CD14-positive monocyte (primary cell): ENCODE measurements around the gene NME1. TPM values are rescaled to one million over a fixed set of nuclear protein-coding genes. Genes with fewer than 3 reads are reported as not detected.
A peak's percentile ranks its signal among the peaks of the same experiment; 100 is the strongest.

Experiments used
- DNase-seq, 3 donors: peaks; one replicate each; pipeline ENCODE4 v3.0.0-alpha.2; 2011 to 2022
- H2AFZ ChIP-seq: 2 replicates; pipeline ENCODE4 v1.6.0; 2012; ENCODE audit warnings: mild to moderate bottlenecking, low read depth, low read length, inconsistent platforms; ENCODE audit not compliant: insufficient read depth, poor library complexity, severe bottlenecking
- H3K27ac ChIP-seq, 2 donors: 1 replicate in 1 of 2; 2 replicates in 1 of 2; pipeline ENCODE4 v1.5.1; 2012 to 2013; ENCODE audit warnings: low read length in 2 of 2, control low read depth in 1 of 2, inconsistent platforms in 1 of 2, low read depth in 1 of 2, mild to moderate bottlenecking in 1 of 2
- H3K27me3 ChIP-seq, 2 donors: one replicate each; pipeline versions ENCODE4 v1.6.0 to v1.6.1; 2011 to 2013; ENCODE audit warnings: low read length in 2 of 2; ENCODE audit not compliant: control insufficient read depth in 2 of 2, insufficient read depth in 2 of 2
- H3K36me3 ChIP-seq, 2 donors: replicated peaks in 1 of 2; 1 replicate in 1 of 2; 2 replicates in 1 of 2; pipeline versions ENCODE4 v1.5.1 to v1.6.1; 2012 to 2013; ENCODE audit warnings: low read length in 2 of 2, control low read depth in 1 of 2, inconsistent platforms in 1 of 2, mild to moderate bottlenecking in 1 of 2; ENCODE audit not compliant: insufficient read depth in 2 of 2, control insufficient read depth in 1 of 2
- H3K4me1 ChIP-seq, 2 donors: 1 replicate in 1 of 2; 2 replicates in 1 of 2; pipeline versions ENCODE4 v1.5.1 to v1.6.1; 2012 to 2013; ENCODE audit warnings: low read length in 2 of 2, control low read depth in 1 of 2, inconsistent platforms in 1 of 2, mild to moderate bottlenecking in 1 of 2, moderate library complexity in 1 of 2; ENCODE audit not compliant: insufficient read depth in 2 of 2, control insufficient read depth in 1 of 2
- H3K4me2 ChIP-seq: replicated peaks from 2 replicates; pipeline ENCODE3; 2012; ENCODE audit warnings: low read length, moderate library complexity, mild to moderate bottlenecking; ENCODE audit not compliant: poor library complexity, severe bottlenecking; ENCODE audit errors: extremely low read depth
- H3K4me3 ChIP-seq, 3 experiments: fragments of 200-600 bp in 1 of 3; sonication (generic) in 1 of 3; replicated peaks in 1 of 3; 1 replicate in 2 of 3; 2 replicates in 1 of 3; pipeline ENCODE4 v1.5.1; 2011 to 2013; ENCODE audit warnings: low read length in 3 of 3, mild to moderate bottlenecking in 3 of 3, control low read depth in 2 of 3, low read depth in 2 of 3, inconsistent platforms in 1 of 3, moderate library complexity in 1 of 3
- H3K79me2 ChIP-seq: 2 replicates; pipeline ENCODE4 v1.6.0; 2012; ENCODE audit warnings: mild to moderate bottlenecking, control low read depth, inconsistent platforms, low read length, moderate library complexity; ENCODE audit not compliant: insufficient read depth
- H3K9ac ChIP-seq: 2 replicates; pipeline ENCODE4 v1.6.0; 2017; ENCODE audit warnings: low read length, mild to moderate bottlenecking; ENCODE audit not compliant: insufficient read depth, poor library complexity, severe bottlenecking
- H3K9me3 ChIP-seq, 2 donors: replicated peaks in 1 of 2; 1 replicate in 1 of 2; 2 replicates in 1 of 2; pipeline versions ENCODE4 v1.5.1 to v1.6.1; 2012 to 2013; ENCODE audit warnings: low read length in 2 of 2, control low read depth in 1 of 2; ENCODE audit not compliant: control insufficient read depth in 1 of 2, insufficient read depth in 1 of 2
- H4K20me1 ChIP-seq: 2 replicates; pipeline ENCODE4 v1.6.0; 2012; ENCODE audit warnings: mild to moderate bottlenecking, low read length, control low read depth, moderate library complexity; ENCODE audit not compliant: insufficient read depth
- H3K27ac Mint-ChIP-seq, 7 donors: one replicate each; pipeline ENCODE4 v1.8.0; 2020; ENCODE audit warnings: mild to moderate bottlenecking in 7 of 7, mixed read lengths in 7 of 7, moderate library complexity in 6 of 7, inconsistent platforms in 2 of 7
- H3K27me3 Mint-ChIP-seq, 3 donors: one replicate each; pipeline ENCODE4 v1.8.0; 2021 to 2022; ENCODE audit warnings: low read depth in 3 of 3, mild to moderate bottlenecking in 3 of 3, mixed read lengths in 3 of 3, moderate library complexity in 3 of 3, inconsistent platforms in 1 of 3
- H3K36me3 Mint-ChIP-seq, 2 donors: one replicate each; pipeline ENCODE4 v1.8.0; 2020; ENCODE audit warnings: mixed read lengths in 2 of 2, inconsistent platforms in 1 of 2, mild to moderate bottlenecking in 1 of 2
- H3K4me1 Mint-ChIP-seq: one replicate; pipeline ENCODE4 v1.8.0; 2020; ENCODE audit warnings: mild to moderate bottlenecking, mixed read lengths
- H3K4me3 Mint-ChIP-seq, 2 donors: one replicate each; pipeline ENCODE4 v1.8.0; 2020; ENCODE audit warnings: mild to moderate bottlenecking in 2 of 2, mixed read lengths in 2 of 2, moderate library complexity in 1 of 2
- H3K9me3 Mint-ChIP-seq, 7 donors: one replicate each; pipeline ENCODE4 v1.8.0; 2020 to 2022; ENCODE audit warnings: mixed read lengths in 7 of 7, mild to moderate bottlenecking in 6 of 7, moderate library complexity in 6 of 7, inconsistent platforms in 2 of 7
- CTCF ChIP-seq: fragments of 200-600 bp; IDR thresholded peaks from one replicate; pipeline ENCODE4 v1.8.0; 2022; ENCODE audit warnings: antibody characterized with exemption, mild to moderate bottlenecking
- WGBS: methylation state at CpG from one replicate; pipeline ENCODE4 v1.1.5; 2013; ENCODE audit warnings: missing lambda C conversion rate; ENCODE audit not compliant: insufficient coverage; 5-methylcytosine and 5-hydroxymethylcytosine counted together
- intact Hi-C, 2 donors: fragments of 100-400 bp; cut with micrococcal nuclease; formaldehyde crosslinking; loops; one replicate each; pipeline versions ENCODE4 v1.15.0 to v1.15.1; 2023
- polyA plus RNA-seq, 3 donors: library from polyadenylated mRNA; depleted of rRNA in 1 of 3; unstranded in 2 of 3; stranded (reverse) in 1 of 3; fragments of 300-500 nt in 2 of 3; fragments of >200 nt in 1 of 3; fragmentation: Illumina TruSeq in 2 of 3; gene quantifications; 1 replicate in 2 of 3; 2 replicates in 1 of 3; pipeline ENCODE4 v1.2.3, GENCODE V29; 2012 to 2021

NME1 gene
- polyA plus RNA-seq, 3 donors, result 14.8 to 51.4 (median 20.8) TPM

GRCh38 chr17:51147650-51148049 is 5.7 kb upstream of the NME1 start:
- H3K9me3 Mint-ChIP-seq, result no peaks in the 10 kb centered on the region
- no peak overlapping the region for H3K4me3 Mint-ChIP-seq
- Histone ChIP-seq H2AFZ (no peak overlapping the region), H4K20me1 (no peaks in the 10 kb centered on the region), H3K9ac (no peak overlapping the region), H3K36me3 (no peaks in the 10 kb centered on the region), H3K4me2 (no peak overlapping the region), H3K79me2 (no peaks in the 10 kb centered on the region), H3K9me3 (no peaks in the 10 kb centered on the region), H3K4me1 (peaks cover 4% of the 10 kb centered on the region in 2 donors), H3K4me3 (no peak overlapping the region), H3K27ac (no peak overlapping the region), H3K27me3 (no peaks in the 10 kb centered on the region)
- no peak for TF ChIP-seq CTCF
- peaks cover 0 to 4% (median 3%) of the 10 kb centered on the region in 3 donors for H3K27me3 Mint-ChIP-seq
- H3K4me1 Mint-ChIP-seq, result peaks cover 1% of the 10 kb centered on the region
- no peaks in the 10 kb centered on the region for H3K36me3 Mint-ChIP-seq
- DNase-seq, result no peak
- H3K27ac Mint-ChIP-seq, result peak overlapping the region in 1 of 7 donors; percentile 37
- WGBS, result no CpG with 5 or more reads among the region's 4 CpGs
- intact Hi-C loops, result no loop called here

GRCh38 chr17:51149163-51149562 is 4.2 kb upstream of the NME1 start:
- intact Hi-C loops, result no loop called here
- peaks cover 1% of the 10 kb centered on the region for H3K4me1 Mint-ChIP-seq
- Histone ChIP-seq H3K36me3 (no peaks in the 10 kb centered on the region), H3K9me3 (no peaks in the 10 kb centered on the region), H3K79me2 (peaks cover 4% of the 10 kb centered on the region), H3K4me3 (no peak overlapping the region), H4K20me1 (no peaks in the 10 kb centered on the region), H3K9ac (no peak overlapping the region), H3K27me3 (no peaks in the 10 kb centered on the region), H3K4me1 (peaks cover 13 to 14% of the 10 kb centered on the region in 2 donors), H2AFZ (no peak overlapping the region), H3K27ac (no peak overlapping the region), H3K4me2 (no peak overlapping the region)
- 92% methylated on average over 2 of the region's 2 CpGs for WGBS
- DNase-seq, result no peak
- H3K27me3 Mint-ChIP-seq, result peaks cover 0 to 4% (median 3%) of the 10 kb centered on the region in 3 donors
- H3K9me3 Mint-ChIP-seq, result no peaks in the 10 kb centered on the region
- no peaks in the 10 kb centered on the region for H3K36me3 Mint-ChIP-seq
- H3K4me3 Mint-ChIP-seq, result no peak overlapping the region
- no peak for TF ChIP-seq CTCF
- peak overlapping the region in 1 of 7 donors; percentile 60 for H3K27ac Mint-ChIP-seq
